ENCODE measurements around the gene ZNF148.

The ZNF148 gene

DNA sequence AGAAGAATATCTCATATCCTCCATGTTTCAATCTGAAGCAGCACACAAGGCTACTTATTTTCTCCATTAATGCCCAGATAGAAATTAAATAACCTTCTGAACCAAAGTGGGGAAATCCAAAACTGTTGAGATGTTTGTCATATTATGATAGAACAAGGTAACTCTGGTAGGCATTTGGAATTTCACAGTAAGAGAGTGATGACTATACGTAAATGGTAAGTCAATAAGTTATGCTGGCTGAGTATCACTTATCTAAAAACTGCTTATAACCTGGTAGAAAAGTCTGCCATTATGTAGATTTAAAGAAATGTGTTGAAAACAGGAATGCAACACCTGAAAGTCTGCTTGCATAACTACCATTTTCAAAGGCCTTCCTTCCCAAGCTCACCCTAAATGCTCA is 145.4 kb downstream of the ZNF148 start:
- in situ Hi-C loops (cut with MboI; ENCODE audit: low sequenced_read_pairs), result no loop called here

- in situ Hi-C loops (cut with MboI; ENCODE audit: low sequenced_read_pairs), result no loop called here
Measured at GRCh38 chr3:125229168-125229567, 146.0 kb downstream of the ZNF148 start.

DNA sequence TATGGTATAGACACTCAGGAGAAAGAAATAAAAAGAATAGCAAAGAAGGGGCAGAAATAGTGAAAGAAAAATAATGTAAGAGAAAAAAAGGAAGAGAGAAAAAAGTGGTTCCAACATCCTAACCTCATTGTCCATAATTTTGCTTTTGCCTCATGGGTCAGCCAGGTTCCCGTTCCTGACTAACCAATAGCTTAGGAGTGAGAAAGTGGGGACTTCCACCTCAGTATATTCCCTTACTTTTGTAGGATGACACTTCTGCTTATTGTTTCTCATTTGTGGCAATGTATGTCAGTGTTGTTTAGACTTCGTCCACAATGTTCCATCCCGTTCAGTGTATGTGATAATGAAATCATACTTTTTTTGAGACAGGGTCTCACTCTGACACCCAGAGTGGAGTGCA is 153.3 kb downstream of the ZNF148 start:
- in situ Hi-C loops (cut with MboI; ENCODE audit: low sequenced_read_pairs), result no loop called here

- in situ Hi-C loops (cut with MboI; ENCODE audit: low sequenced_read_pairs), result no loop called here
Measured at GRCh38 chr3:125220727-125221429, 154.2 kb downstream of the ZNF148 start.

- in situ Hi-C loops (cut with MboI; ENCODE audit: low sequenced_read_pairs), result no loop called here
Measured at GRCh38 chr3:125220183-125220582, 154.9 kb downstream of the ZNF148 start.

DNA sequence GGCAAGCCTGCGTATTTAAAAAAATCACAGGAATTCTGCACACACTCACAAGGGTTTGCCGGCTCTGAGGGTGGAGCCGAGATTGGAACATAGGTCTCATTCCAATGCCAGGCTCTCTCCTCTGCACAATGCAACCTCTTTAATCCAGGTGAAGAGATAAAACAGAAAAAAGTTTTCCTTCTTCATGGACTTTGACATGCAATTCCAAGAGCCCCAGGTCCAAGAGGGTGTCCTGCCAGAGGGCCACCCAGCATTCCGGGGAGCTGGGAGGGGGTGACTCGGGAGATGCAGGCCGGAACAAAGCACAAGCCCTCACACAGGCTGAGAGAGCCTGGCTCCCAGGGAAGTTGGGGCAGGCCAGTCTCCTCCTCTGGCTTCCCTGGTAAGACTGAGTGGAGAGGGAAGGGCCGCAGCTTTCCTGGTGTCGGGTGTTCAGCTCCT is 155.8 kb downstream of the ZNF148 start:
- in situ Hi-C loops (cut with MboI; ENCODE audit: low sequenced_read_pairs), result no loop called here

DNA sequence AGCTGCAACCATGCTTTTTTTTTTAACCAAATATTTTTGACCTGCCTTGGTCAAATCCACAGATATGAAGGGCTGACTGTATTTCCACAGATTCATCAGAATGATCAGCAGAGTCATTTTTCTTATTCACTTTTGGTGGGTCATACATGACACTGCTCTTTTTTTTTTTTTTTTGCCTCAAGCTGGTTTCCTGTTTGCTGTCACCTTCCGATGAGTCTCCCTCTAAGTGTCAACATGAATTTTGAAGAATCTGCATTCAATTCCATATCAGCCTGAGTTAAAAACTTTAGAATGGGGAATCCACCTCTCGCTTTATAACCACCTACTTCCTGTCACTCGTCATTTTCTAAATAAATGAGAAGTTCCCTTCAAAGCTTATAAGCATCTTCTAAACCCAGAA is 160.4 kb downstream of the ZNF148 start:
- in situ Hi-C loops (cut with MboI; ENCODE audit: low sequenced_read_pairs), result no loop called here

DNA sequence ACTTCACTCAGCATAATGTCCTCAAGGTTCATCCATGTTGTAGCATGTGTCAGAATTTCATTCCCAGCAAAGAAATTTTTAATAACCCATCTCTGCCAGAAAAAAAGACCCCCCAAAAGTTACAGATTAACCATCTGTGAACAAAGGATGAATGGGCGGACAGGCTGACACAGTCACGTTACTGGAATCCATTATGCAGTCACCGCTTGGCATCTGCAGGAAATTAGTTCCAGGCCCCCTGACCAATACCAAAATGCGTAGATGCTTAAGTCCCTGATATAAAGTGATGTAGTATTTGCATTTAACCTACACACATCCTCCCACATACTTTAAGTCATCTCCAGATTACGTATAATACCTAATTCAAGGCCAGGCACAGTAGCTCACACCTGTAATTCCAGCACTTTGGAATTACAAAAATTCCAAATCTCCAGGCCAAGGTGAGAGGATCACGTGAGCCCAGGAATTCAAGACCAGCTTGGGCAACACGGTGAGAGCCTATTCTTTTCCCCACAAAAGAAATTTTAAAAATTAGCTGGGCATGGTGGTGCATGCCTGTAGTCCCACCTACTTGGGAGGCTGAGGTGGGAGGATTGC is 161.1 kb downstream of the ZNF148 start:
- in situ Hi-C loops (cut with MboI; ENCODE audit: low sequenced_read_pairs), result no loop called here

DNA sequence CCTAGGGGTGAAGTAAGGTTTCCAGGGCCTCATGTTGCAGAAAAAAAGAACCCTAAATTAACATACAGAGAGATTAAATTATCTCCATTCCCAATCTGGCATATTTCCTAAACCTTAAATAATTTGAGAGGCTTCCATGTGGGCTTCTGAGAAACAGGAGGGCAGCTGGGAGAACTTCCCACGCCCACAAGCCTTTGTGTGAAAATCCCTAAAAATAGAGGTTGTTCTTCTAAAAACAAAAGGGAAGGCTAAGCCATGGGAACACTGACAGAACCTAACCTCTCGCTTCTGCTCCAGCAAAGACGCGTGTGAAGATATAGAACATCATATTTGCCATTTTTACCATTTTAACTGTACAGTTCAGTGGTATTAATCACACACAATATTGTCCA is 161.8 kb downstream of the ZNF148 start:
- in situ Hi-C loops (cut with MboI; ENCODE audit: low sequenced_read_pairs), result no loop called here

GRCh38 chr3:125212509-125213363 is 162.4 kb downstream of the ZNF148 start, which contains the start of gene SLC12A8:
TSS of gene SLC12A8 (minus strand) at chr3:125212748. CDS start at chr3:125211349, 1,399 bp downstream.
- in situ Hi-C loops (cut with MboI; ENCODE audit: low sequenced_read_pairs), result no loop called here

DNA sequence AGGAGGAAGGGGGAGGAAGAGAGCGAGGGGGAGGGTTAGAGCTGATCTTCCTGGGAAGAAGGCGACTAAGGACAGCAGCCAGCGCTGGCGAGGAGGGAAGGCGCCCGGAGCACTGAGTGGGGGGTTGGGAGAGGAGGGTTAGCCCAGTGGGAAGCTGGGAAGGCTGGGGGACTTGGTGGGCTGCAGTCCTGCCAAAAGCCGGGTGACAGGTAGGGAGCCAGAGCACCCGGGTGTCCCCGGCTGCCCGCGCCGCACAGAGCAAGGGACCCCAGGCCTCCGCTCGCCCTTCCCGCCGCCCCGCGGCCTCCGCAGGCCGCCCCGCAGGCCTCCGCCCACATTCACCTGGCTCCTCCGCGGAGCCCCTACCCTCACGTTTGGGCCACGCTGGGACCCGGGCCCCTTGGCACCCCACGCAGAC is 163.0 kb downstream of the ZNF148 start:
- in situ Hi-C loops (cut with MboI; ENCODE audit: low sequenced_read_pairs), result no loop called here

- in situ Hi-C loops (cut with MboI; ENCODE audit: low sequenced_read_pairs), result no loop called here
Measured at GRCh38 chr3:125211523-125212090, 163.5 kb downstream of the ZNF148 start.

DNA sequence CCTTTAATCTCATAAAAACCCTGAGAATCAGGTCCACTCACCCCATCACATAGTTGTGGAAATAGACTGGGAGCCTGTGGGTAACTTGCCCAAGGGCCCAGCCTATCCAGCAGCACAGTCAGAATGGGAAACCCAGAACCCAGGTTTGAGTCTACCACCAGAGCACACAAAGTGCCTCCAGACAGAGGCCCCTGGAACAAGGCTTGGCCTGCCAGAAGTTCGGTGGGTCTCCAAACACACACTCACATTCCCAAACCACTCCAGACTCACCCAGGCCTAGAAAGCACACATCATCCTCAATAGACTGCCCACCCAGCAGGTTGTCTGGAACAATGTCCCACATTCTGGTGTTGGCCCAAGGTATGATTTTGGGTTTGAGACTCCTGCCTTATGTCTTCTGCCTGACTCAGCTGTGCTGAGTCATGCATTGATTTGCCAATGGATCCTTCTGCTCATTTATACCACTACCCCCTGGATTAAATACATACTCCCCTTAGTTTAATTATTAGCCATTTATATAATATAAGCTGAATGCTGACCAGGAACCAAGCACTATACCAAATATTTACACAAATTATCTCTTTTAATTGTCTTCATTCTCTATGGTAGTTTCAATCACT is 167.1 kb downstream of the ZNF148 start:
- in situ Hi-C loops (cut with MboI; ENCODE audit: low sequenced_read_pairs), result no loop called here

GRCh38 chr3:125207507-125207906 is 167.6 kb downstream of the ZNF148 start:
- in situ Hi-C loops (cut with MboI; ENCODE audit: low sequenced_read_pairs), result no loop called here

GRCh38 chr3:125206934-125207333 is 168.2 kb downstream of the ZNF148 start:
- in situ Hi-C loops (cut with MboI; ENCODE audit: low sequenced_read_pairs), result no loop called here

GRCh38 chr3:125203731-125204130 is 171.4 kb downstream of the ZNF148 start:
- in situ Hi-C loops (cut with MboI; ENCODE audit: low sequenced_read_pairs), result no loop called here

- in situ Hi-C loops (cut with MboI; ENCODE audit: low sequenced_read_pairs), result no loop called here
Measured at GRCh38 chr3:125202197-125202596, 172.9 kb downstream of the ZNF148 start.

GRCh38 chr3:125200731-125201139 is 174.4 kb downstream of the ZNF148 start:
- in situ Hi-C loops (cut with MboI; ENCODE audit: low sequenced_read_pairs), result no loop called here

DNA sequence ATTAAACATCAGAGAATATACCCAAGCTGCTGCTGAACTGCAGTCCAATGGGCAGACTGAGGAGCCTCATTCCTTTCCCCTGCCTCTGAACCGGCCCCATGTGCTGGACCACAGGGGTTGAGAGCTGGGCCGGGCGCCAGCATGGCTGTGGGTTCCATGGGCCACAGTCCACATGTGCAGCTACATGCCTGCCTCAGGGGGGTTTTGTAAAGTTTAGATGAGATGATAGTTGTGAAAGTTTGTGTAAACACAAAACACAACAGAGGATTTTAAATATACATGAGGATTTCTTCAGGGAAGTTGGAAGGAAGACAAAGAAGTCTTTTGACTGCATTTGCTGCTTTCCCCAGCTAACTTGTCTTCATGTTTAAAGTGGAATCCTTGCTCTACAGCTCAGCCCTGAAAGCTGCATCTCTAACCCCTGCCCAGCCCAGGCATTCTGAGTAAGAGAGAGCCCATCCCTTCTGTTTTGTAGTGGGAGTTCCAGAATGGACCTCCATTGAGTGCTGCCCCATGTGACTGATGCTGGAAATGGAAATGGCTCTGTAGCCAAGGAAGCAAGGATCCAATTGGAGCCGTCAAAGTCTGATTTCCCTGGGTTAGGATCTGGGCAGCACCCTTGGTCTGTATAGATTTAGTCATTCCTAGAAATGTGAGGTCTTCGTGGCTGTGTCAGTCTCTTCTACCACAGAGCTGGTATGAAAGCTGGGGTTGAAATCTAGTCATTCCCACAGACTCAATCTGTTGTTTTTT is 180.1 kb downstream of the ZNF148 start:
- in situ Hi-C loops (cut with MboI; ENCODE audit: low sequenced_read_pairs), result no loop called here

Measured in HL-60/S4 (cell line).